ENCODE results near the gene MTHFD2. TPM values are rescaled to one million over a fixed set of nuclear protein-coding genes. Genes with fewer than 3 reads are reported as not detected.

The MTHFD2 gene
- total and polyA plus RNA-seq, 2 experiments from 2014 or later: 144 to 215 TPM

- Histone ChIP-seq H3K79me2 (ENCODE audit: insufficient read depth) (no peaks in the 10 kb centered on the region), H3F3A (ENCODE audit: insufficient read depth) (no peaks in the 10 kb centered on the region), H3K4me3 (no peak overlapping the region), H3K9ac (no peak overlapping the region), H3K4me1 (ENCODE audit: insufficient read depth) (no peaks in the 10 kb centered on the region), H3K4me2 (ENCODE audit: unreplicated experiment) (no peak overlapping the region), H3K36me3 (ENCODE audit: low read depth) (no peaks in the 10 kb centered on the region), H3K27me3 (replicated peaks; ENCODE audit: insufficient read depth) (no peaks in the 10 kb centered on the region; the same call in 1 of the 2 replicates), H2AFZ (no peak overlapping the region), H3K9me2 (ENCODE audit: insufficient read depth) (no peaks in the 10 kb centered on the region), H3K27ac (no peak overlapping the region), H3K9me3 (ENCODE audit: low read depth) (no peaks in the 10 kb centered on the region), H4K20me1 (ENCODE audit: insufficient read depth) (no peaks in the 10 kb centered on the region)
- TF ChIP-seq EZH2 (IDR thresholded peaks at IDR 0.05; ENCODE audit: insufficient read depth, poor library complexity, severe bottlenecking) (no peak), EZH2phosphoT487 (IDR thresholded peaks at IDR 0.05; ENCODE audit: insufficient read depth, low read depth) (no peak)
- 51 to 56% methylated on average over 6 of the region's 6 CpGs for WGBS, 2 experiments (ENCODE audit: low coverage in 1 of 2, low lambda C conversion rate in 2 of 2, missing lambda C conversion rate in 2 of 2)
- in situ Hi-C loops (cut with MboI): no loop called here
- no peak for DNase-seq
Observed at GRCh38 chr2:74191596-74192380, 6.6 kb upstream of the MTHFD2 start.

DNA sequence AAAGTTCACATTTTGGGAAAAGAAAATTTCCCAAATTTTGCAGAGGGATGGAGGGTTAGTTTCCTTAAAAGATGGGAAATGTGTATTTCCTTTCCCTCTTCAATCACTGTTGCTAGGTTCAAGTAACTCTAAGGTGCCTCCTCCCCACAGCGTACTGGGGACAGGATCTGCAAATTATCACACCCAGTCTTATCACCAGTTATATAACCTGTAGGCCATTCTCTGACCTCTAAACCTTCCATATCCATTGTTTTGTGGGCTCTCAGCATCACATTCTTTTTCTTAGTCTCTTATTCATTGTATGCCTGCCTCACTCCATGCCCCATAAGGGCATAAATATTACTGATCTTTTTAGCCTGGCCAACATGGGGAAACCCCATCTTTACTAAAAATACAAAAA lies 3.6 kb upstream of the MTHFD2 start:
- no peaks in the 10 kb centered on the region; the same call in 1 of the 2 replicates for H3K27me3 ChIP-seq (replicated peaks; ENCODE audit: insufficient read depth)
- H4K20me1 ChIP-seq (ENCODE audit: insufficient read depth): no peaks in the 10 kb centered on the region
- WGBS, 2 experiments (ENCODE audit: low coverage in 1 of 2, low lambda C conversion rate in 2 of 2, missing lambda C conversion rate in 2 of 2): 88 to 96% methylated on average over 1 of the region's 1 CpG
- in situ Hi-C loops (cut with MboI): no loop called here
- H3K79me2 ChIP-seq (ENCODE audit: insufficient read depth): peaks cover 6% of the 10 kb centered on the region
- H3K9me2 ChIP-seq (ENCODE audit: insufficient read depth): no peaks in the 10 kb centered on the region
- no peak overlapping the region for H3K27ac ChIP-seq
- H3K9me3 ChIP-seq (ENCODE audit: low read depth): no peaks in the 10 kb centered on the region
- H3K36me3 ChIP-seq (ENCODE audit: low read depth): no peaks in the 10 kb centered on the region
- no peak overlapping the region for H3K4me3 ChIP-seq
- H3K4me1 ChIP-seq (ENCODE audit: insufficient read depth): peaks cover 4% of the 10 kb centered on the region; the same call in 1 of the 2 replicates
- no peak overlapping the region for H2AFZ ChIP-seq
- DNase-seq: no peak
- no peak overlapping the region for H3K9ac ChIP-seq
- no peak for TF ChIP-seq EZH2 (IDR thresholded peaks at IDR 0.05; ENCODE audit: insufficient read depth, poor library complexity, severe bottlenecking)
- no peak for TF ChIP-seq EZH2phosphoT487 (IDR thresholded peaks at IDR 0.05; ENCODE audit: insufficient read depth, low read depth)
- peaks cover 9% of the 10 kb centered on the region for H3F3A ChIP-seq (ENCODE audit: insufficient read depth)
- H3K4me2 ChIP-seq (ENCODE audit: unreplicated experiment): no peak overlapping the region

DNA sequence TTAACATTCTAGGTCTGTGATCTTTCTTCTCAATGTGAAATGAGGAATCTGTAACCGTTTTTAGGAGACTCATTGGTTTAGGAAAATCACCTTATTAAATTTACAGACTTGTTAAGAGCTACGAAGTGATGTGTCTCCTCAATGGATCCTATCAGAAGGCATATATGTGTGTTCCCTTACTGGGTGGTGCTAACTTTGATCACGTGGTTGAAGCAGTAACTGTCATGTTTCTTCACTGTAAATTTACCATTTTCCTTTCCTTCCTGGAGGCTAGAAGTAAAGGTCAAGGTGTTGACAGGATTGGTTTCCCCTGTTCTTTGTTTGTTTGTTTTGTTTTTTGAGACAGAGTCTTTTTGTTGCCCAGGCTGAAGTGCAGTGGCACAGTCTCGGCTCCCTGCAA lies 1.4 kb upstream of the MTHFD2 start:
- H3K9me3 ChIP-seq (ENCODE audit: low read depth): no peaks in the 10 kb centered on the region
- H3K27me3 ChIP-seq (replicated peaks; ENCODE audit: insufficient read depth): no peaks in the 10 kb centered on the region; the same call in 1 of the 2 replicates
- DNase-seq: no peak
- in situ Hi-C loops (cut with MboI): no loop called here
- peaks cover 29% of the 10 kb centered on the region for H3K79me2 ChIP-seq (ENCODE audit: insufficient read depth)
- H3K27ac ChIP-seq: no peak overlapping the region
- peaks cover 3% of the 10 kb centered on the region; the same call in 1 of the 2 replicates for H3K36me3 ChIP-seq (ENCODE audit: low read depth)
- TF ChIP-seq EZH2 (IDR thresholded peaks at IDR 0.05; ENCODE audit: insufficient read depth, poor library complexity, severe bottlenecking) (no peak), EZH2phosphoT487 (IDR thresholded peaks at IDR 0.05; ENCODE audit: insufficient read depth, low read depth) (no peak)
- H4K20me1 ChIP-seq (ENCODE audit: insufficient read depth): peaks cover 16% of the 10 kb centered on the region; the same call in 1 of the 2 replicates
- H3F3A ChIP-seq (ENCODE audit: insufficient read depth): peaks cover 30% of the 10 kb centered on the region
- no peak overlapping the region for H3K4me2 ChIP-seq (ENCODE audit: unreplicated experiment)
- no peak overlapping the region for H3K9ac ChIP-seq
- no peak overlapping the region for H2AFZ ChIP-seq
- H3K4me3 ChIP-seq: no peak overlapping the region
- H3K4me1 ChIP-seq (ENCODE audit: insufficient read depth): peaks cover 26% of the 10 kb centered on the region
- H3K9me2 ChIP-seq (ENCODE audit: insufficient read depth): no peaks in the 10 kb centered on the region
- WGBS, 2 experiments (ENCODE audit: low coverage in 1 of 2, low lambda C conversion rate in 2 of 2, missing lambda C conversion rate in 2 of 2): 53 to 57% methylated on average over 4 of the region's 4 CpGs

GRCh38 chr2:74198023-74198460 lies 373 bp upstream of the MTHFD2 start:
- no peaks in the 10 kb centered on the region for H3K27me3 ChIP-seq (replicated peaks; ENCODE audit: insufficient read depth)
- peaks cover 39% of the 10 kb centered on the region for H3K79me2 ChIP-seq (ENCODE audit: insufficient read depth)
- peaks cover 13% of the 10 kb centered on the region; the same call in 1 of the 2 replicates for H3K36me3 ChIP-seq (ENCODE audit: low read depth)
- H3K4me2 ChIP-seq (ENCODE audit: unreplicated experiment): peak overlapping the region; percentile 88
- H3K9me3 ChIP-seq (ENCODE audit: low read depth): no peaks in the 10 kb centered on the region
- H3K27ac ChIP-seq: peak overlapping the region; percentile 98
- DNase-seq: no peak
- peak overlapping the region; percentile 72 for H2AFZ ChIP-seq
- peaks cover 21% of the 10 kb centered on the region; the same call in 1 of the 2 replicates for H4K20me1 ChIP-seq (ENCODE audit: insufficient read depth)
- peaks cover 31% of the 10 kb centered on the region for H3K4me1 ChIP-seq (ENCODE audit: insufficient read depth)
- WGBS, 2 experiments (ENCODE audit: low coverage in 1 of 2, low lambda C conversion rate in 2 of 2, missing lambda C conversion rate in 2 of 2): 51 to 55% methylated on average over 18 of the region's 18 CpGs
- H3K9ac ChIP-seq: peak overlapping the region; percentile 99
- H3K4me3 ChIP-seq: peak overlapping the region; percentile 98
- H3K9me2 ChIP-seq (ENCODE audit: insufficient read depth): no peaks in the 10 kb centered on the region
- in situ Hi-C loops (cut with MboI): no loop called here
- no peak for TF ChIP-seq EZH2 (IDR thresholded peaks at IDR 0.05; ENCODE audit: insufficient read depth, poor library complexity, severe bottlenecking)
- TF ChIP-seq EZH2phosphoT487 (IDR thresholded peaks at IDR 0.05; ENCODE audit: insufficient read depth, low read depth): no peak
- peaks cover 37% of the 10 kb centered on the region for H3F3A ChIP-seq (ENCODE audit: insufficient read depth)

Data from GM23248 (cell line).